Lower lobe of right lung (tissue), 2 donors: Measurements from ENCODE around the gene IFT122. TPM values are rescaled to one million over a fixed set of nuclear protein-coding genes. Genes with fewer than 3 reads are reported as not detected.

Source experiments
- ATAC-seq, 2 donors: fragments of 200-7000 bp; cut with Tn5 transposase; one replicate each; pipeline ENCODE4 v1.9.1; 2020 to 2022; ENCODE audit warnings: mild to moderate bottlenecking in 2 of 2, moderate library complexity in 2 of 2
- DNase-seq: peaks from one replicate; pipeline ENCODE4 v3.0.0-alpha.2; 2020
- H3K27ac ChIP-seq: fragments of 200-600 bp; one replicate; pipeline ENCODE4 v1.8.0; 2022
- H3K27me3 ChIP-seq: fragments of 200-600 bp; one replicate; pipeline ENCODE4 v1.8.0; 2022; ENCODE audit warnings: low read depth
- H3K36me3 ChIP-seq: fragments of 200-600 bp; one replicate; pipeline ENCODE4 v1.8.0; 2022; ENCODE audit warnings: mild to moderate bottlenecking
- H3K4me1 ChIP-seq: fragments of 200-600 bp; one replicate; pipeline ENCODE4 v1.8.0; 2022
- H3K4me3 ChIP-seq: fragments of 200-600 bp; one replicate; pipeline ENCODE4 v1.8.0; 2022; ENCODE audit warnings: mild to moderate bottlenecking
- H3K9me3 ChIP-seq: fragments of 200-600 bp; one replicate; pipeline ENCODE4 v1.8.0; 2022
- intact Hi-C: fragments of 100-400 bp; cut with DNase I; formaldehyde crosslinking; loops from one replicate; pipeline ENCODE4 v1.11.0; 2022
- total RNA-seq: library from RNA; stranded (reverse); fragmentation: NEBNext Ultra II Directional; extraction: Animal tissue kit (Norgen Biotek cat#: 25700); gene quantifications from one replicate; pipeline ENCODE4 v1.2.1, GENCODE V29; 2021
- TF ChIP-seq, protein P1 (sequence below): fragments of 200-600 bp; IDR thresholded peaks from one replicate; pipeline ENCODE4 v1.8.0; 2022; ENCODE audit warnings: antibody characterized with exemption, mild to moderate bottlenecking
- donor health status: DM: no; HTN: yes; CAD: no; lungs with severe emphysema.

IFT122 gene
- total RNA-seq, 1 donor from 2014 or later, result 29.9 TPM

DNA sequence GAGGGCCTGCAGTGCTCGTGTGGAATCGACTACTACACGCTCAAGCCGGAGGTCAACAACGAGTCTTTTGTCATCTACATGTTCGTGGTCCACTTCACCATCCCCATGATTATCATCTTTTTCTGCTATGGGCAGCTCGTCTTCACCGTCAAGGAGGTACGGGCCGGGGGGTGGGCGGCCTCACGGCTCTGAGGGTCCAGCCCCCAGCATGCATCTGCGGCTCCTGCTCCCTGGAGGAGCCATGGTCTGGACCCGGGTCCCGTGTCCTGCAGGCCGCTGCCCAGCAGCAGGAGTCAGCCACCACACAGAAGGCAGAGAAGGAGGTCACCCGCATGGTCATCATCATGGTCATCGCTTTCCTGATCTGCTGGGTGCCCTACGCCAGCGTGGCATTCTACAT is 92.2 kb downstream of the IFT122 start:
- Histone ChIP-seq H3K27ac (no peak overlapping the region), H3K9me3 (no peaks in the 10 kb centered on the region), H3K4me3 (no peak overlapping the region), H3K27me3 (no peaks in the 10 kb centered on the region), H3K36me3 (no peaks in the 10 kb centered on the region), H3K4me1 (no peaks in the 10 kb centered on the region)
- no peak for DNase-seq
- no peak for ATAC-seq
- TF ChIP-seq, protein P1, sequence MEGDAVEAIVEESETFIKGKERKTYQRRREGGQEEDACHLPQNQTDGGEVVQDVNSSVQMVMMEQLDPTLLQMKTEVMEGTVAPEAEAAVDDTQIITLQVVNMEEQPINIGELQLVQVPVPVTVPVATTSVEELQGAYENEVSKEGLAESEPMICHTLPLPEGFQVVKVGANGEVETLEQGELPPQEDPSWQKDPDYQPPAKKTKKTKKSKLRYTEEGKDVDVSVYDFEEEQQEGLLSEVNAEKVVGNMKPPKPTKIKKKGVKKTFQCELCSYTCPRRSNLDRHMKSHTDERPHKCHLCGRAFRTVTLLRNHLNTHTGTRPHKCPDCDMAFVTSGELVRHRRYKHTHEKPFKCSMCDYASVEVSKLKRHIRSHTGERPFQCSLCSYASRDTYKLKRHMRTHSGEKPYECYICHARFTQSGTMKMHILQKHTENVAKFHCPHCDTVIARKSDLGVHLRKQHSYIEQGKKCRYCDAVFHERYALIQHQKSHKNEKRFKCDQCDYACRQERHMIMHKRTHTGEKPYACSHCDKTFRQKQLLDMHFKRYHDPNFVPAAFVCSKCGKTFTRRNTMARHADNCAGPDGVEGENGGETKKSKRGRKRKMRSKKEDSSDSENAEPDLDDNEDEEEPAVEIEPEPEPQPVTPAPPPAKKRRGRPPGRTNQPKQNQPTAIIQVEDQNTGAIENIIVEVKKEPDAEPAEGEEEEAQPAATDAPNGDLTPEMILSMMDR, result no peak
- intact Hi-C loops, result no loop called here

- Histone ChIP-seq H3K9me3 (no peaks in the 10 kb centered on the region), H3K4me3 (no peak overlapping the region), H3K36me3 (no peaks in the 10 kb centered on the region), H3K27me3 (no peaks in the 10 kb centered on the region), H3K4me1 (no peaks in the 10 kb centered on the region), H3K27ac (no peak overlapping the region)
- ATAC-seq (no peak), DNase-seq (no peak)
- TF ChIP-seq, protein P1, result no peak
- intact Hi-C loops, result no loop called here
Observed at GRCh38 chr3:129533406-129533805, 93.4 kb downstream of the IFT122 start.

GRCh38 chr3:129534428-129535027 is 94.5 kb downstream of the IFT122 start:
- TF ChIP-seq, protein P1, result no peak
- no peak overlapping the region for H3K4me3 ChIP-seq
- H3K4me1 ChIP-seq, result no peaks in the 10 kb centered on the region
- H3K27ac ChIP-seq, result no peak overlapping the region
- ATAC-seq, result no peak
- H3K9me3 ChIP-seq, result no peaks in the 10 kb centered on the region
- intact Hi-C loops, result no loop called here
- H3K27me3 ChIP-seq, result no peaks in the 10 kb centered on the region
- H3K36me3 ChIP-seq, result no peaks in the 10 kb centered on the region
- no peak for DNase-seq

- no peaks in the 10 kb centered on the region for H3K9me3 ChIP-seq
Observed at GRCh38 chr3:129535075-129535474, 95.1 kb downstream of the IFT122 start.

GRCh38 chr3:129536374-129536667 is 96.3 kb downstream of the IFT122 start:
- Histone ChIP-seq H3K4me3 (no peak overlapping the region), H3K36me3 (no peaks in the 10 kb centered on the region), H3K27me3 (no peaks in the 10 kb centered on the region), H3K9me3 (no peaks in the 10 kb centered on the region), H3K27ac (no peak overlapping the region), H3K4me1 (no peaks in the 10 kb centered on the region)
- no peak for ATAC-seq
- TF ChIP-seq, protein P1, result no peak
- no peak for DNase-seq
- intact Hi-C loops, result no loop called here

More at GRCh38 chr3:129535075-129535474, 95.1 kb downstream of the IFT122 start:
- no peak for DNase-seq
- TF ChIP-seq, protein P1, result no peak
- H3K4me3 ChIP-seq, result no peak overlapping the region
- no peaks in the 10 kb centered on the region for H3K4me1 ChIP-seq
- H3K27me3 ChIP-seq, result no peaks in the 10 kb centered on the region
- no peak overlapping the region for H3K27ac ChIP-seq
- no peak for ATAC-seq
- no peaks in the 10 kb centered on the region for H3K36me3 ChIP-seq
- intact Hi-C loops, result no loop called here

- no peaks in the 10 kb centered on the region for H3K9me3 ChIP-seq
- no peak overlapping the region for H3K27ac ChIP-seq
- no peaks in the 10 kb centered on the region for H3K4me1 ChIP-seq
- no peak overlapping the region for H3K4me3 ChIP-seq
- ATAC-seq, result no peak
- intact Hi-C loops, result no loop called here
- no peaks in the 10 kb centered on the region for H3K36me3 ChIP-seq
- no peak for DNase-seq
- H3K27me3 ChIP-seq, result no peaks in the 10 kb centered on the region
- TF ChIP-seq, protein P1, result no peak
Observed at GRCh38 chr3:129536804-129537203, 96.8 kb downstream of the IFT122 start.
